Neural progenitor cell (in vitro differentiated cells): ENCODE data around the gene ARTN.

Experiments used
- CTCF ChIP-seq: fragments of 200-600 bp; sonication (generic); IDR thresholded peaks from 2 replicates; pipeline ENCODE4 v1.5.1; 2017; ENCODE audit warnings: antibody characterized with exemption, mild to moderate bottlenecking
- EZH2phosphoT487 ChIP-seq: fragments of 200-600 bp; sonication (generic); IDR thresholded peaks from 2 replicates; pipeline ENCODE4 v1.6.1; 2017; ENCODE audit warnings: antibody characterized with exemption

- TF ChIP-seq CTCF (no peak), EZH2phosphoT487 (no peak)
These were observed 1.6 kb upstream of the ARTN start for GRCh38 chr1:43931711-43932660.
